ENCODE data around the gene SPTBN4.

Gene SPTBN4

GRCh38 chr19:40604647-40605215 is 137.9 kb downstream of the SPTBN4 start:
- peaks cover 34% of the 10 kb centered on the region for H3K36me3 ChIP-seq
- no peaks in the 10 kb centered on the region for H3K27me3 ChIP-seq (ENCODE audit: insufficient read depth, low read depth, severe bottlenecking)
- TF ChIP-seq, protein P1, sequence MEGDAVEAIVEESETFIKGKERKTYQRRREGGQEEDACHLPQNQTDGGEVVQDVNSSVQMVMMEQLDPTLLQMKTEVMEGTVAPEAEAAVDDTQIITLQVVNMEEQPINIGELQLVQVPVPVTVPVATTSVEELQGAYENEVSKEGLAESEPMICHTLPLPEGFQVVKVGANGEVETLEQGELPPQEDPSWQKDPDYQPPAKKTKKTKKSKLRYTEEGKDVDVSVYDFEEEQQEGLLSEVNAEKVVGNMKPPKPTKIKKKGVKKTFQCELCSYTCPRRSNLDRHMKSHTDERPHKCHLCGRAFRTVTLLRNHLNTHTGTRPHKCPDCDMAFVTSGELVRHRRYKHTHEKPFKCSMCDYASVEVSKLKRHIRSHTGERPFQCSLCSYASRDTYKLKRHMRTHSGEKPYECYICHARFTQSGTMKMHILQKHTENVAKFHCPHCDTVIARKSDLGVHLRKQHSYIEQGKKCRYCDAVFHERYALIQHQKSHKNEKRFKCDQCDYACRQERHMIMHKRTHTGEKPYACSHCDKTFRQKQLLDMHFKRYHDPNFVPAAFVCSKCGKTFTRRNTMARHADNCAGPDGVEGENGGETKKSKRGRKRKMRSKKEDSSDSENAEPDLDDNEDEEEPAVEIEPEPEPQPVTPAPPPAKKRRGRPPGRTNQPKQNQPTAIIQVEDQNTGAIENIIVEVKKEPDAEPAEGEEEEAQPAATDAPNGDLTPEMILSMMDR (IDR thresholded peaks at IDR 0.05; ENCODE audit: low read depth, low read length): no peak
- no peak overlapping the region for H3K4me3 ChIP-seq (ENCODE audit: low read depth, low read length)
- H3K27ac ChIP-seq: no peak overlapping the region
- DNase-seq: no peak
- H3K9me3 ChIP-seq (ENCODE audit: severe bottlenecking): no peaks in the 10 kb centered on the region

DNA sequence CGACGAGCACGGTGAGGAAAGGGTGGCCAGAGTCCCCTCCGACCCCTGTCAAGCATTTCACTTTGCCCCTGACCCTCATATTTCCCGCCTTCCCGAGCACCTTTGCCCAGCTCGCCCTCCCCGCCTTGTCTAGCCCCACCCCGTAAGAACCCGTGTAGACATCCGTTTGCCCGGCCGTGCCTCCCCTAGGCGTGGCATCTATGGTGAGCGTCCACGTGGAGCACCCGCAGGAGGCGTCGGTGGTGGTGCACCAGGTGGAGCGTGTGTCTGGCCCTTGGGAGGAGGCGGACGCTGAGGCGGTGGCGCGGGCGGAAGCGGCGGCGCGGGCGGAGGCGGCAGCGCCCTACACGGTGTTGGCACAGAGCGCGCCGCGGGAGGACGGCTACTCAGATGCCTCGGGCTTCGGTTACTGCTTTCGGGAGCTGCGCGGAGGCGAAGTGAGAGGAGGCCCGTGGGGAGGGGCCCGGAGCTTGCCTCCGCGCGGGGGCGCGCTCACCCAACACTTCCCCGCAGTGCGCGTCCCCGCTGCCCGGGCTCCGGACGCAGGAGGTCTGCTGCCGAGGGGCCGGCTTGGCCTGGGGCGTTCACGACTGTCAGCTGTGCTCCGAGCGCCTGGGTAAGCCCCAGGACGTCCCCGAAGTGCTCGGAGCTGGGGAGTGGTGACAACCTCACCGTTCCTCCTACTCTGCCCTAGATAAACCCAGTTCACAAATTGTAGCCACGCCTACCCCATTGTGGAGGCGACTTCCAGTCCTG is 138.6 kb downstream of the SPTBN4 start:
- no peaks in the 10 kb centered on the region for H3K9me3 ChIP-seq (ENCODE audit: severe bottlenecking)
- no peaks in the 10 kb centered on the region for H3K27me3 ChIP-seq (ENCODE audit: insufficient read depth, low read depth, severe bottlenecking)
- H3K27ac ChIP-seq: no peak overlapping the region
- peaks cover 29% of the 10 kb centered on the region for H3K36me3 ChIP-seq
- DNase-seq: no peak
- no peak overlapping the region for H3K4me3 ChIP-seq (ENCODE audit: low read depth, low read length)
- TF ChIP-seq, protein P1 (IDR thresholded peaks at IDR 0.05; ENCODE audit: low read depth, low read length): no peak

DNA sequence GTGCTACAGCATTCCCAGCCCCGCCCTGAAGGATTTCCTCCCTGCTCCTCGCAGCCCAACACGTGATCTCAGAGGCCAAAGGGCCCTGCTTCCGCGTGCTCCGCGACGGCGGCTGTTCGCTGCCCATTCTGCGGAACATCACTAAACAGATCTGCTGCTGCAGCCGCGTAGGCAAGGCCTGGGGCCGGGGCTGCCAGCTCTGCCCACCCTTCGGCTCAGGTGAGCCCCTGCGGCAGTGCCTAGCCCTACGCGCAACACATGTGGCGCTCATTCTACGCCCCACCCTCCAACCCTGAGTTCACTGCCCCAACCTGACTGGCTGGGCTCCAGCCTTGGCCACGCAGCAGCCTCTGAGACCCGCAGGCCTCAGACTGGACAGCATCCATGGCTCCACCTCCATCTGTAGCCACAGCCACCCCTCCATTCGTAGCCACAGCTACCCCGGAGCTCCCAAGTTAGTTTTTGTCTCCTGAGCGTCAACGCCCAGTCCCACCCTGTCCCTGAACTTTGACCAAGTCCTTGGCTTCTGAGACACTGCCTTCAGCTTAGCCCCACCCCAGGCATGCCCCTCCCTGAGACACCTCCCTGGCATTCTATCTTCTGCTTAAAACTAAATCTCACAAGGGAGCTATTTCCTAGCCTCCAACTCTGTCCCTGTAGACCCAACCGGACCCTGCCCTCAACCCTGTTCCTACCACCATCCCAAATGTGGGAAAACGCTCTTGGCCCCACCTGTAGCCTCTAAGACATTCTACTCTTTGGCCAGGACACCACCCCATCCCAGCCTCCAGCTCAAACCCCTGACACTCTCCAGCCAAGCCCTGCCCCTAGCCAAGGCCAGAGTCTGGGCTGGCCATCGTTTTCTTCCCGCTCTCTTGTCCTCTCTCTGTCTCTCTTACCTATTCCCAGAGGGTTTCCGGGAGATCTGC is 140.8 kb downstream of the SPTBN4 start:
- Histone ChIP-seq H3K4me3 (ENCODE audit: low read depth, low read length) (no peak overlapping the region), H3K36me3 (peaks cover 42% of the 10 kb centered on the region), H3K27ac (no peak overlapping the region), H3K27me3 (ENCODE audit: insufficient read depth, low read depth, severe bottlenecking) (no peaks in the 10 kb centered on the region), H3K9me3 (ENCODE audit: severe bottlenecking) (no peaks in the 10 kb centered on the region)
- TF ChIP-seq, protein P1 (IDR thresholded peaks at IDR 0.05; ENCODE audit: low read depth, low read length): no peak
- DNase-seq: no peak

- no peak overlapping the region for H3K27ac ChIP-seq
- peaks cover 48% of the 10 kb centered on the region for H3K36me3 ChIP-seq
- no peak overlapping the region for H3K4me3 ChIP-seq (ENCODE audit: low read depth, low read length)
- H3K27me3 ChIP-seq (ENCODE audit: insufficient read depth, low read depth, severe bottlenecking): no peaks in the 10 kb centered on the region
- TF ChIP-seq, protein P1 (IDR thresholded peaks at IDR 0.05; ENCODE audit: low read depth, low read length): no peak
- DNase-seq: no peak
- H3K9me3 ChIP-seq (ENCODE audit: severe bottlenecking): no peaks in the 10 kb centered on the region
These were observed 141.4 kb downstream of the SPTBN4 start for GRCh38 chr19:40608240-40608621.

- DNase-seq: no peak
- H3K27me3 ChIP-seq (ENCODE audit: insufficient read depth, low read depth, severe bottlenecking): no peaks in the 10 kb centered on the region
- H3K27ac ChIP-seq: no peak overlapping the region
- TF ChIP-seq, protein P1 (IDR thresholded peaks at IDR 0.05; ENCODE audit: low read depth, low read length): no peak
- no peaks in the 10 kb centered on the region for H3K9me3 ChIP-seq (ENCODE audit: severe bottlenecking)
- peaks cover 52% of the 10 kb centered on the region for H3K36me3 ChIP-seq
- no peak overlapping the region for H3K4me3 ChIP-seq (ENCODE audit: low read depth, low read length)
These were observed 142.2 kb downstream of the SPTBN4 start for GRCh38 chr19:40608957-40609356.
